ENCODE data around the gene THRB.

THRB gene

GRCh38 chr3:24287755-24288450, 206.7 kb downstream of the THRB start:
- no peaks in the 10 kb centered on the region for H3F3A ChIP-seq (ENCODE audit: insufficient read depth, low read length)
- no peaks in the 10 kb centered on the region for H4K20me1 ChIP-seq (ENCODE audit: insufficient read depth, low read length)
- no peak overlapping the region for H3K27ac ChIP-seq (ENCODE audit: low read depth, low read length, poor library complexity, severe bottlenecking)
- no peaks in the 10 kb centered on the region for H3K27me3 ChIP-seq (ENCODE audit: insufficient read depth, low read length)
- H3K4me3 ChIP-seq (ENCODE audit: low read depth, low read length, poor library complexity, severe bottlenecking), result no peak overlapping the region
- H3K36me3 ChIP-seq (ENCODE audit: insufficient read depth, low read length), result no peaks in the 10 kb centered on the region
- TF ChIP-seq EZH2 (IDR thresholded peaks at IDR 0.05; ENCODE audit: borderline replicate concordance, low read length), result no peak
- TF ChIP-seq, protein P1, sequence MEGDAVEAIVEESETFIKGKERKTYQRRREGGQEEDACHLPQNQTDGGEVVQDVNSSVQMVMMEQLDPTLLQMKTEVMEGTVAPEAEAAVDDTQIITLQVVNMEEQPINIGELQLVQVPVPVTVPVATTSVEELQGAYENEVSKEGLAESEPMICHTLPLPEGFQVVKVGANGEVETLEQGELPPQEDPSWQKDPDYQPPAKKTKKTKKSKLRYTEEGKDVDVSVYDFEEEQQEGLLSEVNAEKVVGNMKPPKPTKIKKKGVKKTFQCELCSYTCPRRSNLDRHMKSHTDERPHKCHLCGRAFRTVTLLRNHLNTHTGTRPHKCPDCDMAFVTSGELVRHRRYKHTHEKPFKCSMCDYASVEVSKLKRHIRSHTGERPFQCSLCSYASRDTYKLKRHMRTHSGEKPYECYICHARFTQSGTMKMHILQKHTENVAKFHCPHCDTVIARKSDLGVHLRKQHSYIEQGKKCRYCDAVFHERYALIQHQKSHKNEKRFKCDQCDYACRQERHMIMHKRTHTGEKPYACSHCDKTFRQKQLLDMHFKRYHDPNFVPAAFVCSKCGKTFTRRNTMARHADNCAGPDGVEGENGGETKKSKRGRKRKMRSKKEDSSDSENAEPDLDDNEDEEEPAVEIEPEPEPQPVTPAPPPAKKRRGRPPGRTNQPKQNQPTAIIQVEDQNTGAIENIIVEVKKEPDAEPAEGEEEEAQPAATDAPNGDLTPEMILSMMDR (IDR thresholded peaks at IDR 0.05; ENCODE audit: low read length), result no peak
- H3K79me2 ChIP-seq (ENCODE audit: insufficient read depth, low read length), result no peaks in the 10 kb centered on the region
- no peak overlapping the region for H3K9ac ChIP-seq (ENCODE audit: low read length)
- no peak overlapping the region for H2AFZ ChIP-seq (ENCODE audit: low read length)
- H3K4me2 ChIP-seq (ENCODE audit: low read length), result no peak overlapping the region
- H3K9me3 ChIP-seq (ENCODE audit: low read length), result no peaks in the 10 kb centered on the region
- no peaks in the 10 kb centered on the region for H3K9me2 ChIP-seq (ENCODE audit: low read depth, low read length)
- no peaks in the 10 kb centered on the region for H3K4me1 ChIP-seq (ENCODE audit: insufficient read depth, low read length, severe bottlenecking)

DNA sequence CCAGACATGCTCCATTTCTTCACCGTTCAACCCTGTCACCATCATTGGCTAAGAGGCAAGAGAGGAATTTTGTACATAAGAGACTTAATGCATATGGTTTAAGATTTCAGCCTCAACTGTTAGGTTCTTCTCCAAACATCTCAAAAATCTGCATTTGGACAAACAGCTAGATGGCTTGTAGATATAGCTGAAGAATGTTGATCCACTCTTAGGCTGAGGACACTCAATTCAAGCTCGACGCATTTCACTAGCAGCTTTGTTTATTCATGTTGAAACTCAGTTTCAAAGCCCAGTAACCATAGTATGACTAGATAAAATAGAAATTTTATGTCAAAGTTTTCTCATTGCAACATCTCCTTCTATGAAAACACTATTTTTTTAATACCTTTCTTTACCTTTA, 208.2 kb downstream of the THRB start:
- Histone ChIP-seq H3K4me1 (ENCODE audit: insufficient read depth, low read length, severe bottlenecking) (no peaks in the 10 kb centered on the region), H3K9me2 (ENCODE audit: low read depth, low read length) (no peaks in the 10 kb centered on the region), H3F3A (ENCODE audit: insufficient read depth, low read length) (no peaks in the 10 kb centered on the region), H3K9ac (ENCODE audit: low read length) (no peak overlapping the region), H3K9me3 (ENCODE audit: low read length) (no peaks in the 10 kb centered on the region), H2AFZ (ENCODE audit: low read length) (no peak overlapping the region), H3K4me3 (ENCODE audit: low read depth, low read length, poor library complexity, severe bottlenecking) (no peak overlapping the region), H3K4me2 (ENCODE audit: low read length) (no peak overlapping the region), H4K20me1 (ENCODE audit: insufficient read depth, low read length) (no peaks in the 10 kb centered on the region), H3K27me3 (ENCODE audit: insufficient read depth, low read length) (no peaks in the 10 kb centered on the region), H3K27ac (ENCODE audit: low read depth, low read length, poor library complexity, severe bottlenecking) (no peak overlapping the region), H3K36me3 (ENCODE audit: insufficient read depth, low read length) (no peaks in the 10 kb centered on the region), H3K79me2 (ENCODE audit: insufficient read depth, low read length) (no peaks in the 10 kb centered on the region)
- TF ChIP-seq, protein P1 (IDR thresholded peaks at IDR 0.05; ENCODE audit: low read length), result no peak
- TF ChIP-seq EZH2 (IDR thresholded peaks at IDR 0.05; ENCODE audit: borderline replicate concordance, low read length), result no peak

- Histone ChIP-seq H3K4me1 (ENCODE audit: insufficient read depth, low read length, severe bottlenecking) (no peaks in the 10 kb centered on the region), H3K27ac (ENCODE audit: low read depth, low read length, poor library complexity, severe bottlenecking) (no peak overlapping the region), H3K79me2 (ENCODE audit: insufficient read depth, low read length) (no peaks in the 10 kb centered on the region), H2AFZ (ENCODE audit: low read length) (no peak overlapping the region), H3K4me3 (ENCODE audit: low read depth, low read length, poor library complexity, severe bottlenecking) (no peak overlapping the region), H4K20me1 (ENCODE audit: insufficient read depth, low read length) (no peaks in the 10 kb centered on the region), H3F3A (ENCODE audit: insufficient read depth, low read length) (no peaks in the 10 kb centered on the region), H3K4me2 (ENCODE audit: low read length) (no peak overlapping the region), H3K9ac (ENCODE audit: low read length) (no peak overlapping the region), H3K27me3 (ENCODE audit: insufficient read depth, low read length) (no peaks in the 10 kb centered on the region), H3K36me3 (ENCODE audit: insufficient read depth, low read length) (no peaks in the 10 kb centered on the region), H3K9me3 (ENCODE audit: low read length) (no peaks in the 10 kb centered on the region), H3K9me2 (ENCODE audit: low read depth, low read length) (no peaks in the 10 kb centered on the region)
- TF ChIP-seq, protein P1 (IDR thresholded peaks at IDR 0.05; ENCODE audit: low read length), result no peak
- no peak for TF ChIP-seq EZH2 (IDR thresholded peaks at IDR 0.05; ENCODE audit: borderline replicate concordance, low read length)
Observed at GRCh38 chr3:24278543-24278942, 216.1 kb downstream of the THRB start.
